Measurements from ENCODE around the gene GRAMD1C.

- TF ChIP-seq CTCF (conservative IDR thresholded peaks at IDR 0.05 in 1 of 2, IDR thresholded peaks at IDR 0.05 in 1 of 2; ENCODE audit: low read depth in 1 of 2, low read length in 2 of 2) (no peak), EZH2 (IDR thresholded peaks at IDR 0.05; ENCODE audit: low read length, missing control alignments) (no peak)
These were observed 10.0 kb upstream of the GRAMD1C start for GRCh38 chr3:113828600-113828999.
